HEK293 (cell line): ENCODE data around the gene CBX7.

Experiments used
- CTCF ChIA-PET: fragments of 350-600 bp; formaldehyde crosslinking; extraction: SDS; loops from one replicate; lab custom pipeline; 2021; ENCODE audit warnings: antibody characterized with exemption; lab: Yijun Ruan, JAX
- POLR2A ChIA-PET: fragments of 300-600 bp; formaldehyde crosslinking; extraction: SDS; loops from one replicate; lab custom pipeline; 2020; ENCODE audit warnings: antibody characterized with exemption, inconsistent platforms; lab: Yijun Ruan, JAX
- H3K27ac ChIP-seq: fragments of 200-500 bp; sonication (Bioruptor generic); 2 replicates; pipeline ENCODE4 v1.5.1; 2014; ENCODE audit warnings: low read depth, low read length, control low read depth, inconsistent platforms; ENCODE audit errors: extremely low read depth
- H3K36me3 ChIP-seq, 2 experiments: fragments of 200-500 bp in 1 of 2; sonication (Bioruptor generic) in 1 of 2; 1 replicate in 1 of 2; 2 replicates in 1 of 2; pipeline ENCODE4 v1.5.1; 2014 to 2017; ENCODE audit warnings: inconsistent platforms in 2 of 2, low read length in 2 of 2; ENCODE audit not compliant: control insufficient read depth in 2 of 2, insufficient read depth in 1 of 2
- H3K4me1 ChIP-seq: fragments of 200-500 bp; sonication (Bioruptor generic); 2 replicates; pipeline ENCODE4 v1.5.1; 2014; ENCODE audit warnings: mild to moderate bottlenecking, low read length, inconsistent platforms; ENCODE audit not compliant: control insufficient read depth, insufficient read depth
- H3K4me3 ChIP-seq: 2 replicates; pipeline ENCODE4 v1.5.1; 2011; ENCODE audit warnings: low read depth, mild to moderate bottlenecking, control low read depth, low read length, moderate library complexity
- H3K9me3 ChIP-seq: fragments of 200-500 bp; sonication (Bioruptor generic); 2 replicates; pipeline ENCODE4 v1.5.1; 2014; ENCODE audit warnings: low read depth, low read length, inconsistent platforms; ENCODE audit not compliant: control insufficient read depth, insufficient read depth
- GLIS1 ChIP-seq: fragments of 450-650 bp; formaldehyde crosslinking; IDR thresholded peaks from 2 replicates; pipeline ENCODE4 v1.5.1; 2016; ENCODE audit warnings: missing biosample characterization, missing genetic modification characterization
- GLIS2 ChIP-seq: fragments of 450-650 bp; formaldehyde crosslinking; IDR thresholded peaks from 2 replicates; pipeline ENCODE4 v1.5.1; 2016; ENCODE audit warnings: missing biosample characterization, missing genetic modification characterization
- HIC1 ChIP-seq: fragments of 450-650 bp; formaldehyde crosslinking; IDR thresholded peaks from 2 replicates; pipeline ENCODE4 v1.5.1; 2016; ENCODE audit warnings: missing biosample characterization, missing genetic modification characterization
- HOXA7 ChIP-seq: sonication (generic); formaldehyde crosslinking; IDR thresholded peaks from 2 replicates; pipeline ENCODE4 v1.8.1; 2022; ENCODE audit warnings: missing genetic modification reagents, borderline replicate concordance
- KLF1 ChIP-seq: fragments of 450-650 bp; formaldehyde crosslinking; IDR thresholded peaks from 2 replicates; pipeline ENCODE4 v1.5.1; 2016; ENCODE audit warnings: missing biosample characterization, missing genetic modification characterization
- KLF10 ChIP-seq: fragments of 450-650 bp; IDR thresholded peaks from 2 replicates; pipeline ENCODE4 v1.5.1; 2018; ENCODE audit warnings: missing biosample characterization, mild to moderate bottlenecking, missing genetic modification characterization
- KLF17 ChIP-seq: fragments of 450-650 bp; formaldehyde crosslinking; IDR thresholded peaks from 2 replicates; pipeline ENCODE4 v1.5.1; 2016; ENCODE audit warnings: missing biosample characterization, missing genetic modification characterization
- KLF8 ChIP-seq: fragments of 450-650 bp; formaldehyde crosslinking; IDR thresholded peaks from 2 replicates; pipeline ENCODE4 v1.5.1; 2016; ENCODE audit warnings: missing biosample characterization, missing genetic modification characterization
- OVOL3 ChIP-seq: fragments of 450-650 bp; formaldehyde crosslinking; IDR thresholded peaks from 2 replicates; pipeline ENCODE4 v1.5.1; 2016; ENCODE audit warnings: missing biosample characterization, missing genetic modification characterization
- PRDM6 ChIP-seq: fragments of 450-650 bp; formaldehyde crosslinking; IDR thresholded peaks from 2 replicates; pipeline ENCODE4 v1.5.1; 2017; ENCODE audit warnings: missing biosample characterization, missing genetic modification characterization
- SALL2 ChIP-seq: fragments of 450-650 bp; formaldehyde crosslinking; IDR thresholded peaks from 2 replicates; pipeline ENCODE4 v1.5.0; 2017; ENCODE audit warnings: missing biosample characterization, mild to moderate bottlenecking, missing genetic modification characterization, borderline replicate concordance
- SP2 ChIP-seq: fragments of 450-650 bp; formaldehyde crosslinking; IDR thresholded peaks from 2 replicates; pipeline ENCODE4 v1.5.1; 2016; ENCODE audit warnings: missing biosample characterization, missing genetic modification characterization
- SP7 ChIP-seq: fragments of 450-650 bp; formaldehyde crosslinking; IDR thresholded peaks from 2 replicates; pipeline ENCODE4 v1.5.1; 2016; ENCODE audit warnings: missing biosample characterization, missing genetic modification characterization
- ZBTB8A ChIP-seq: fragments of 450-650 bp; formaldehyde crosslinking; IDR thresholded peaks from 2 replicates; pipeline ENCODE4 v1.5.1; 2016; ENCODE audit warnings: missing biosample characterization, missing genetic modification characterization
- ZEB2 ChIP-seq: fragments of 450-650 bp; formaldehyde crosslinking; IDR thresholded peaks from 2 replicates; pipeline ENCODE4 v1.5.1; 2016; ENCODE audit warnings: missing biosample characterization, missing genetic modification characterization
- ZFP3 ChIP-seq: fragments of 450-650 bp; formaldehyde crosslinking; IDR thresholded peaks from 2 replicates; pipeline ENCODE4 v1.5.1; 2016; ENCODE audit warnings: low read depth, missing biosample characterization, missing genetic modification characterization
- ZFP69B ChIP-seq: fragments of 450-650 bp; formaldehyde crosslinking; IDR thresholded peaks from 2 replicates; pipeline ENCODE4 v1.5.1; 2016; ENCODE audit warnings: missing biosample characterization, missing genetic modification characterization
- ZNF121 ChIP-seq: fragments of 450-650 bp; formaldehyde crosslinking; IDR thresholded peaks from 2 replicates; pipeline ENCODE4 v1.5.1; 2016; ENCODE audit warnings: missing biosample characterization, missing genetic modification characterization
- ZNF169 ChIP-seq: fragments of 450-650 bp; formaldehyde crosslinking; IDR thresholded peaks from 2 replicates; pipeline ENCODE4 v1.5.1; 2016; ENCODE audit warnings: missing biosample characterization, missing genetic modification characterization
- ZNF184 ChIP-seq: fragments of 450-650 bp; IDR thresholded peaks from 2 replicates; pipeline ENCODE4 v1.5.1; 2018; ENCODE audit warnings: missing biosample characterization, mild to moderate bottlenecking, missing genetic modification characterization
- ZNF239 ChIP-seq: fragments of 450-650 bp; formaldehyde crosslinking; IDR thresholded peaks from 2 replicates; pipeline ENCODE4 v1.5.1; 2016; ENCODE audit warnings: missing biosample characterization, missing genetic modification characterization
- ZNF266 ChIP-seq: fragments of 450-650 bp; formaldehyde crosslinking; IDR thresholded peaks from 2 replicates; pipeline ENCODE4 v1.5.1; 2016; ENCODE audit warnings: missing biosample characterization, missing genetic modification characterization, low read depth
- ZNF311 ChIP-seq: fragments of 450-650 bp; formaldehyde crosslinking; IDR thresholded peaks from 2 replicates; pipeline ENCODE4 v1.5.1; 2017; ENCODE audit warnings: missing biosample characterization, missing genetic modification characterization, borderline replicate concordance
- ZNF324 ChIP-seq: fragments of 450-650 bp; formaldehyde crosslinking; IDR thresholded peaks from 2 replicates; pipeline ENCODE4 v1.5.1; 2016; ENCODE audit warnings: missing biosample characterization, missing genetic modification characterization
- ZNF341 ChIP-seq: fragments of 450-650 bp; formaldehyde crosslinking; IDR thresholded peaks from 2 replicates; pipeline ENCODE4; 2016; ENCODE audit warnings: low read depth, missing biosample characterization, missing genetic modification characterization
- ZNF366 ChIP-seq: fragments of 450-650 bp; formaldehyde crosslinking; conservative IDR thresholded peaks from 2 replicates; pipeline ENCODE4 v1.5.1; 2016; ENCODE audit warnings: missing biosample characterization, missing genetic modification characterization
- ZNF394 ChIP-seq: fragments of 450-650 bp; formaldehyde crosslinking; IDR thresholded peaks from 2 replicates; pipeline ENCODE4 v1.5.1; 2016; ENCODE audit warnings: missing biosample characterization, missing genetic modification characterization, mild to moderate bottlenecking, moderate library complexity, borderline replicate concordance
- ZNF416 ChIP-seq: fragments of 450-650 bp; formaldehyde crosslinking; IDR thresholded peaks from 2 replicates; pipeline ENCODE4 v1.5.1; 2016; ENCODE audit warnings: missing biosample characterization, missing genetic modification characterization
- ZNF560 ChIP-seq: fragments of 450-650 bp; formaldehyde crosslinking; IDR thresholded peaks from 2 replicates; pipeline ENCODE4 v1.5.1; 2017; ENCODE audit warnings: missing biosample characterization, missing genetic modification characterization, borderline replicate concordance
- ZNF692 ChIP-seq: fragments of 450-650 bp; formaldehyde crosslinking; IDR thresholded peaks from 2 replicates; pipeline ENCODE4 v1.5.1; 2016; ENCODE audit warnings: missing biosample characterization, missing genetic modification characterization
- ZNF777 ChIP-seq: fragments of 450-650 bp; formaldehyde crosslinking; IDR thresholded peaks from 2 replicates; pipeline ENCODE4 v1.5.1; 2017; ENCODE audit warnings: missing biosample characterization, missing genetic modification characterization, borderline replicate concordance
- ZXDB ChIP-seq: fragments of 450-650 bp; formaldehyde crosslinking; IDR thresholded peaks from 2 replicates; pipeline ENCODE4 v1.5.1; 2016; ENCODE audit warnings: missing biosample characterization, missing genetic modification characterization

The CBX7 gene

GRCh38 chr22:39152511-39153219 is at the start of gene CBX7:
CBX7 (minus strand) TSS chr22:39152680; CDS start chr22:39152444, 236 bp downstream.
- Histone ChIP-seq H3K4me1 (peaks cover 2% of the 10 kb centered on the region; the same call in 1 of the 2 replicates), H3K36me3 (peaks cover 0 to 10% of the 10 kb centered on the region in 2 experiments; a peak in 1 of 3 replicates), H3K4me3 (peak within 1 kb of the TSS; percentile 54), H3K9me3 (no peaks in the 10 kb centered on the region), H3K27ac (peak within 1 kb of the TSS; percentile 64; the same call in 1 of the 2 replicates)
- ChIA-PET CTCF (interaction anchor here (1.3 to 3.0 kb wide), 3 partner anchors 15 to 384 kb away, joined by 5 to 13 read pairs (median 8); no protein-coding TSS in a partner anchor), POLR2A (interaction anchor here (0.5 to 4.1 kb wide), 8 partner anchors 90 to 534 kb away, joined by 3 to 27 read pairs (median 4); partner anchors contain the start of genes ATF4 and RPL3)
- 0 out of 2 replicates have a peak, but pooled peaks have one; percentile 36 for TF ChIP-seq ZNF324
- TF ChIP-seq ZXDB = no peak
- TF ChIP-seq HIC1 (tag by site-specific recombination) = peak; percentile 65
- TF ChIP-seq HOXA7 (CRISPR knock-in tag) = no peak
- peak; percentile 67; the same call in 1 of the 2 replicates for TF ChIP-seq ZNF692 (tag by site-specific recombination)
- TF ChIP-seq ZNF416 (tag by site-specific recombination) = no peak
- peak; percentile 91 for TF ChIP-seq KLF10 (tag by site-specific recombination)
- TF ChIP-seq ZNF239 (tag by site-specific recombination) = no peak
- no peak for TF ChIP-seq ZFP3 (tag by site-specific recombination)
- peak; percentile 70 for TF ChIP-seq GLIS2
- TF ChIP-seq ZNF560 = no peak
- no peak for TF ChIP-seq ZNF184 (tag by site-specific recombination)
- TF ChIP-seq SP2 (tag by site-specific recombination) = peak; percentile 74
- no peak for TF ChIP-seq PRDM6
- TF ChIP-seq KLF1 (tag by site-specific recombination) = peak; percentile 56; the same call in 1 of the 2 replicates
- peak; percentile 34; the same call in 1 of the 2 replicates for TF ChIP-seq ZNF394 (tag by site-specific recombination)
- TF ChIP-seq ZNF169 (tag by site-specific recombination) = no peak
- TF ChIP-seq KLF8 (tag by site-specific recombination) = 0 out of 2 replicates have a peak, but pooled peaks have one; percentile 48
- no peak for TF ChIP-seq OVOL3 (tag by site-specific recombination)
- peak; percentile 70; the same call in 1 of the 2 replicates for TF ChIP-seq ZNF777 (tag by site-specific recombination)
- 0 out of 2 replicates have a peak, but pooled peaks have one; percentile 25 for TF ChIP-seq ZFP69B (tag by site-specific recombination)
- TF ChIP-seq ZBTB8A (tag by site-specific recombination) = peak; percentile 78
- no peak for TF ChIP-seq SALL2
- TF ChIP-seq ZNF341 (tag by site-specific recombination) = 0 out of 2 replicates have a peak, but pooled peaks have one; percentile 18
- TF ChIP-seq ZEB2 (tag by site-specific recombination) = peak; percentile 52; the same call in 1 of the 2 replicates
- no peak for TF ChIP-seq ZNF311 (tag by site-specific recombination)
- TF ChIP-seq SP7 (tag by site-specific recombination) = peak; percentile 74; the same call in 1 of the 2 replicates
- TF ChIP-seq ZNF266 (tag by site-specific recombination) = no peak
- peak; percentile 72 for TF ChIP-seq GLIS1 (tag by site-specific recombination)
- TF ChIP-seq KLF17 = 0 out of 2 replicates have a peak, but pooled peaks have one; percentile 40
- no peak for TF ChIP-seq ZNF121 (tag by site-specific recombination)
- TF ChIP-seq ZNF366 (tag by site-specific recombination) = no peak
